ENCODE results near the gene WDR90.

The WDR90 gene

GRCh38 chr16:674968-675883 lies 26.1 kb downstream of the WDR90 start, which contains the start of gene RHBDL1:
Gene RHBDL1, plus strand, starts transcription at chr16:675671. Its CDS starts 120 bp downstream, at chr16:675791.
- no peak for DNase-seq
- Histone ChIP-seq H3K36me3 (peaks cover 29 to 46% (median 37%) of the 10 kb centered on the region in 3 donors), H3K27ac (peak within 1 kb of the TSS in 1 of 2 donors; percentile 33), H3K27me3 (peaks cover 0 to 8% of the 10 kb centered on the region in 2 donors), H3K4me3 (peak within 1 kb of the TSS; percentile 42 to 49), H3K4me1 (peaks cover 0 to 32% (median 18%) of the 10 kb centered on the region in 4 donors), H3K9me3 (no peaks in the 10 kb centered on the region)
- intact Hi-C loops (cut with DNase I; ENCODE audit: low total_unique reads) = no loop called here
- TF ChIP-seq, protein P1, sequence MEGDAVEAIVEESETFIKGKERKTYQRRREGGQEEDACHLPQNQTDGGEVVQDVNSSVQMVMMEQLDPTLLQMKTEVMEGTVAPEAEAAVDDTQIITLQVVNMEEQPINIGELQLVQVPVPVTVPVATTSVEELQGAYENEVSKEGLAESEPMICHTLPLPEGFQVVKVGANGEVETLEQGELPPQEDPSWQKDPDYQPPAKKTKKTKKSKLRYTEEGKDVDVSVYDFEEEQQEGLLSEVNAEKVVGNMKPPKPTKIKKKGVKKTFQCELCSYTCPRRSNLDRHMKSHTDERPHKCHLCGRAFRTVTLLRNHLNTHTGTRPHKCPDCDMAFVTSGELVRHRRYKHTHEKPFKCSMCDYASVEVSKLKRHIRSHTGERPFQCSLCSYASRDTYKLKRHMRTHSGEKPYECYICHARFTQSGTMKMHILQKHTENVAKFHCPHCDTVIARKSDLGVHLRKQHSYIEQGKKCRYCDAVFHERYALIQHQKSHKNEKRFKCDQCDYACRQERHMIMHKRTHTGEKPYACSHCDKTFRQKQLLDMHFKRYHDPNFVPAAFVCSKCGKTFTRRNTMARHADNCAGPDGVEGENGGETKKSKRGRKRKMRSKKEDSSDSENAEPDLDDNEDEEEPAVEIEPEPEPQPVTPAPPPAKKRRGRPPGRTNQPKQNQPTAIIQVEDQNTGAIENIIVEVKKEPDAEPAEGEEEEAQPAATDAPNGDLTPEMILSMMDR (IDR thresholded peaks at IDR 0.05) = no peak

DNA sequence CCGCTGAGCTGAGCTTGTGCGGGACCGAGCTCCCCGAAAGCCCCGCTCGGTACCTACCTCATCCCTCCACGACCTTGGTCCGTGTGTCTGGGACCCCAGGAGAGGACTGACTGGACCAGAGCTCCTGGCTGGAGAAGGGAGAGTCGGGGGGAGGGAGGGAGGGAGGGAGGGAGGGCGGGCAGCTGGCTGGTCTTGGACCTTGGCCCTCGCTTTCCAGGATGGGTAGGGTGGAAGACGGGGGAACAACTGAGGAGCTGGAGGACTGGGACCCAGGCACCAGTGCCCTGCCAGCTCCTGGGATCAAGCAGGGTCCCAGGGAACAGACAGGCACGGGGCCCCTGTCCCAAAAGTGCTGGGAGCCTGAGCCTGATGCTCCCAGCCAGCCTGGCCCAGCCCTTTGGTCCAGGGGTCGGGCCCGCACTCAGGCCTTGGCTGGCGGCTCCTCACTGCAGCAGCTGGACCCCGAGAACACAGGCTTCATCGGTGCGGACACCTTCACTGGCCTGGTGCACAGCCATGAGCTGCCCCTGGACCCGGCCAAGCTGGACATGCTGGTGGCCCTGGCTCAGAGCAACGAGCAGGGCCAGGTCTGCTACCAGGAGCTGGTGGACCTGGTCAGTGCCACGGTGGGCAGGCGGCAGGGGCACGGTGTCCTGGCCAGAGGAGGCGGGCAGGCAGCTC lies 26.9 kb downstream of the WDR90 start:
- Histone ChIP-seq H3K9me3 (no peaks in the 10 kb centered on the region), H3K4me1 (peaks cover 0 to 39% (median 22%) of the 10 kb centered on the region in 4 donors), H3K27me3 (peaks cover 0 to 8% of the 10 kb centered on the region in 2 donors), H3K27ac (peak overlapping the region in 1 of 2 donors; percentile 33), H3K36me3 (peaks cover 21 to 38% (median 29%) of the 10 kb centered on the region in 3 donors), H3K4me3 (peak overlapping the region; percentile 42 to 49)
- DNase-seq = no peak
- TF ChIP-seq, protein P1 (IDR thresholded peaks at IDR 0.05) = no peak
- intact Hi-C loops (cut with DNase I; ENCODE audit: low total_unique reads) = no loop called here

DNA sequence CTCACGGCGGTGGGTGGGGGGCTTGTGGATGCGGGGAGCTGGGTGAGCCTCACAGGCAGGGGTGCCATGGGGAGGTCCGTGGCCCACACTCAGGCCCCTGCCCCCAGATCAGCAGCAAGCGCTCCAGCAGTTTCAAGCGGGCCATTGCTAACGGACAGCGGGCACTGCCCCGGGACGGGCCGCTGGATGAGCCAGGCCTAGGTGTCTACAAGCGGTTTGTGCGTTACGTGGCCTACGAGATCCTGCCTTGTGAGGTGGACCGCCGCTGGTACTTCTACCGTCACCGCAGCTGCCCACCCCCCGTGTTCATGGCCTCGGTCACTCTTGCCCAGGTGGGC lies 27.4 kb downstream of the WDR90 start:
- intact Hi-C loops (cut with DNase I; ENCODE audit: low total_unique reads) = no loop called here
- Histone ChIP-seq H3K27me3 (peaks cover 0 to 8% of the 10 kb centered on the region in 2 donors), H3K9me3 (no peaks in the 10 kb centered on the region), H3K27ac (no peak overlapping the region), H3K4me1 (peaks cover 0 to 44% (median 27%) of the 10 kb centered on the region in 4 donors), H3K4me3 (no peak overlapping the region), H3K36me3 (peaks cover 18 to 37% (median 26%) of the 10 kb centered on the region in 3 donors)
- no peak for DNase-seq
- TF ChIP-seq, protein P1 (IDR thresholded peaks at IDR 0.05) = no peak

GRCh38 chr16:676913-677312 lies 27.7 kb downstream of the WDR90 start:
- intact Hi-C loops (cut with DNase I; ENCODE audit: low total_unique reads) = no loop called here

More at GRCh38 chr16:676913-677312, 27.7 kb downstream of the WDR90 start:
- Histone ChIP-seq H3K4me3 (no peak overlapping the region), H3K27ac (no peak overlapping the region), H3K27me3 (peaks cover 0 to 8% of the 10 kb centered on the region in 2 donors), H3K36me3 (peaks cover 18 to 37% (median 26%) of the 10 kb centered on the region in 3 donors), H3K4me1 (peaks cover 0 to 48% (median 31%) of the 10 kb centered on the region in 4 donors), H3K9me3 (no peaks in the 10 kb centered on the region)
- TF ChIP-seq, protein P1 (IDR thresholded peaks at IDR 0.05) = no peak
- DNase-seq = no peak
